ENCODE data around the gene FYB1.

The FYB1 gene

GRCh38 chr5:39249564-39250274, 30.4 kb upstream of the FYB1 start:
- no peak for DNase-seq (ENCODE audit: low read depth)
- TF ChIP-seq POLR2A (IDR thresholded peaks at IDR 0.05; ENCODE audit: extremely low read depth, insufficient read length) (no peak), MYC (IDR thresholded peaks at IDR 0.05; ENCODE audit: low read depth, low read length) (no peak), CTCF (IDR thresholded peaks at IDR 0.05; ENCODE audit: low read depth, low read length) (no peak)
- TF ChIP-seq, protein P1, sequence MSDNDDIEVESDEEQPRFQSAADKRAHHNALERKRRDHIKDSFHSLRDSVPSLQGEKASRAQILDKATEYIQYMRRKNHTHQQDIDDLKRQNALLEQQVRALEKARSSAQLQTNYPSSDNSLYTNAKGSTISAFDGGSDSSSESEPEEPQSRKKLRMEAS (IDR thresholded peaks at IDR 0.05; ENCODE audit: low read depth, low read length), result no peak

DNA sequence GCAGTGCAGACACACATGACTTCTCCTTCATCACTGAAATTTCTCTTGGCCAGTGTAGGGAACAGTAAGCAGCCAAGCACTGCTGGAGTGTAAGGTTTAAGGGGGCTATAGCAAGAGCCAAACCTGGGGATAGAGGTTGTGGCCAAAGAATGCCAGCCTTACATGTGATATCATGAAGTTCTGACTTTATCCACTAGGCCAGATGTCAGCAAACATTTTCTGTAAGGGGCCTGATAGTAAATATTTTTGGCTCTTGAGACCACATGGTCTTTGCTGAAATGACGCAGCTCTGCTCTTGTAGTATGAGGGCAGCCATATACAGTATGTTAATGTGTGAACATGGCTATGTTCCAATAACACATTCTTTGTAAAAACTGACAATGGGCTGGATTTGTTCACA, 29.7 kb upstream of the FYB1 start:
- no peak for DNase-seq (ENCODE audit: low read depth)
- TF ChIP-seq MYC (IDR thresholded peaks at IDR 0.05; ENCODE audit: low read depth, low read length) (no peak), POLR2A (IDR thresholded peaks at IDR 0.05; ENCODE audit: extremely low read depth, insufficient read length) (no peak), CTCF (IDR thresholded peaks at IDR 0.05; ENCODE audit: low read depth, low read length) (no peak)
- TF ChIP-seq, protein P1 (IDR thresholded peaks at IDR 0.05; ENCODE audit: low read depth, low read length), result no peak

More at GRCh38 chr5:39249564-39250274, 30.4 kb upstream of the FYB1 start:
- no peak overlapping the region for H3K4me3 ChIP-seq (ENCODE audit: low read depth, low read length)

DNA sequence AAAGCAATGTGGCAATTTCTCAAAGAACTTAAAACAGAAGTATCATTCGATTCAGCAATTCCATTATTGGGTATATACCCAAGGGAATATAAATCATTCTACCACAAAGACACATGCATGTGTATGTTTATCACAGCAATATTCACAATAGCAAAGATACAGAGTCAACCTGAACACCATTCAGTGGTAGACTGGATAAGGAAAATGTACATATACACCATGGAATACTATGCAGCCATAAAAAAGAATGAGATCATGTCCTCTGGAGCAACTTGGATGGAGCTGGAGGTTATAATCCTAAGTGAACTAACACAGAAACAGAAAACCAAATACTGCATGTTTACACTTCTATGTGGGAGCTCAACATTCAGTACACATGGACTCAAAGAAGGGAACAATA, 21.4 kb upstream of the FYB1 start:
- TF ChIP-seq, protein P1 (IDR thresholded peaks at IDR 0.05; ENCODE audit: low read depth, low read length), result no peak
- TF ChIP-seq POLR2A (IDR thresholded peaks at IDR 0.05; ENCODE audit: extremely low read depth, insufficient read length) (no peak), CTCF (IDR thresholded peaks at IDR 0.05; ENCODE audit: low read depth, low read length) (no peak), MYC (IDR thresholded peaks at IDR 0.05; ENCODE audit: low read depth, low read length) (no peak)
- no peak for DNase-seq (ENCODE audit: low read depth)
- H3K4me3 ChIP-seq (ENCODE audit: low read depth, low read length), result no peak overlapping the region

More for the DNA sequence above, 29.7 kb upstream of the FYB1 start:
- no peak overlapping the region for H3K4me3 ChIP-seq (ENCODE audit: low read depth, low read length)

- TF ChIP-seq CTCF (IDR thresholded peaks at IDR 0.05; ENCODE audit: low read depth, low read length) (no peak), MYC (IDR thresholded peaks at IDR 0.05; ENCODE audit: low read depth, low read length) (no peak), POLR2A (IDR thresholded peaks at IDR 0.05; ENCODE audit: extremely low read depth, insufficient read length) (no peak)
- TF ChIP-seq, protein P1 (IDR thresholded peaks at IDR 0.05; ENCODE audit: low read depth, low read length), result no peak
- H3K4me3 ChIP-seq (ENCODE audit: low read depth, low read length), result no peak overlapping the region
- DNase-seq (ENCODE audit: low read depth), result no peak
These were observed 19.2 kb upstream of the FYB1 start for GRCh38 chr5:39238366-39239105.

GRCh38 chr5:39236718-39237117, 17.4 kb upstream of the FYB1 start:
- H3K4me3 ChIP-seq (ENCODE audit: low read depth, low read length), result no peak overlapping the region
- DNase-seq (ENCODE audit: low read depth), result no peak
- TF ChIP-seq POLR2A (IDR thresholded peaks at IDR 0.05; ENCODE audit: extremely low read depth, insufficient read length) (no peak), MYC (IDR thresholded peaks at IDR 0.05; ENCODE audit: low read depth, low read length) (no peak), CTCF (IDR thresholded peaks at IDR 0.05; ENCODE audit: low read depth, low read length) (no peak)
- TF ChIP-seq, protein P1 (IDR thresholded peaks at IDR 0.05; ENCODE audit: low read depth, low read length), result no peak

Measured in NB4 (cell line).